AG04450 (cell line): ENCODE measurements around the gene KLHL2. TPM values are rescaled to one million over a fixed set of nuclear protein-coding genes. Genes with fewer than 3 reads are reported as not detected.
"Not testable (repeated sequence)": the region's sequence is repeated elsewhere in the genome, so short reads cannot be mapped to it uniquely, and the experiment has no call there.

Source experiments
- CTCF ChIA-PET: fragments of 300-600, 350-600 bp; formaldehyde crosslinking; extraction: SDS; loops from one replicate; lab custom pipeline; 2022; ENCODE audit warnings: antibody characterized with exemption, inconsistent platforms; lab: Charles Lee
- POLR2A ChIA-PET: fragments of 350-600 bp; formaldehyde crosslinking; extraction: SDS; loops from one replicate; lab custom pipeline; 2021; ENCODE audit warnings: antibody characterized with exemption, inconsistent platforms; lab: Yijun Ruan, JAX
- DNase-seq: peaks from one replicate; pipeline ENCODE4 v3.0.0-alpha.2; 2011; ENCODE audit warnings: low read depth, low spot score
- H3K27ac ChIP-seq: one replicate; pipeline ENCODE4 v1.5.1; 2012; ENCODE audit warnings: low read depth, low read length, control low read depth
- H3K27me3 ChIP-seq: one replicate; pipeline ENCODE4 v1.6.0; 2012; ENCODE audit warnings: low read length; ENCODE audit not compliant: control insufficient read depth, insufficient read depth
- H3K4me3 ChIP-seq: 2 replicates; pipeline ENCODE4 v1.5.1; 2011; ENCODE audit warnings: mild to moderate bottlenecking, low read depth, low read length, control low read depth
- H3K9me3 ChIP-seq: 2 replicates; pipeline ENCODE4 v1.5.1; 2012; ENCODE audit warnings: low read length; ENCODE audit not compliant: control insufficient read depth, insufficient read depth
- polyA plus RNA-seq: library from polyadenylated mRNA; depleted of rRNA; stranded (reverse); fragments of >200 nt; gene quantifications from 2 replicates; pipeline ENCODE4 v1.2.3, GENCODE V29; 2011

KLHL2 gene
- polyA plus RNA-seq, 1 experiment = 16.4 TPM

- CTCF ChIA-PET, H3K4me3 ChIP-seq, DNase-seq, POLR2A ChIA-PET, H3K27ac ChIP-seq, H3K9me3 ChIP-seq, H3K27me3 ChIP-seq: not testable (repeated sequence)
These were observed 48.8 kb downstream of the KLHL2 start for GRCh38 chr4:165256074-165256659.

GRCh38 chr4:165259776-165260175, 52.4 kb downstream of the KLHL2 start:
- H3K4me3 ChIP-seq, DNase-seq, H3K27ac ChIP-seq, H3K27me3 ChIP-seq, POLR2A ChIA-PET, CTCF ChIA-PET, H3K9me3 ChIP-seq: not testable (repeated sequence)

GRCh38 chr4:165262306-165262705, 54.9 kb downstream of the KLHL2 start:
- POLR2A ChIA-PET, DNase-seq, CTCF ChIA-PET: not testable (repeated sequence)

GRCh38 chr4:165263466-165263865, 56.1 kb downstream of the KLHL2 start:
- CTCF ChIA-PET, H3K9me3 ChIP-seq, H3K27ac ChIP-seq, DNase-seq, H3K27me3 ChIP-seq, H3K4me3 ChIP-seq: not testable (repeated sequence)
- POLR2A ChIA-PET = interaction anchor here (0.6 kb wide), 1 partner anchor 70 kb away, joined by 5 read pairs; no protein-coding TSS in a partner anchor

More at GRCh38 chr4:165262306-165262705, 54.9 kb downstream of the KLHL2 start:
- not testable (repeated sequence) for H3K4me3 ChIP-seq, H3K27me3 ChIP-seq, H3K9me3 ChIP-seq, H3K27ac ChIP-seq

GRCh38 chr4:165269931-165270330, 62.6 kb downstream of the KLHL2 start:
- POLR2A ChIA-PET, H3K4me3 ChIP-seq, H3K9me3 ChIP-seq, CTCF ChIA-PET, DNase-seq, H3K27ac ChIP-seq, H3K27me3 ChIP-seq: not testable (repeated sequence)

GRCh38 chr4:165273443-165273842, 66.1 kb downstream of the KLHL2 start:
- CTCF ChIA-PET, POLR2A ChIA-PET, H3K27me3 ChIP-seq, DNase-seq, H3K27ac ChIP-seq, H3K4me3 ChIP-seq, H3K9me3 ChIP-seq: not testable (repeated sequence)

- H3K9me3 ChIP-seq, H3K4me3 ChIP-seq, DNase-seq, CTCF ChIA-PET, POLR2A ChIA-PET, H3K27me3 ChIP-seq, H3K27ac ChIP-seq: not testable (repeated sequence)
These were observed 68.0 kb downstream of the KLHL2 start for GRCh38 chr4:165275357-165275756.

- DNase-seq, H3K4me3 ChIP-seq, POLR2A ChIA-PET, H3K9me3 ChIP-seq, H3K27me3 ChIP-seq, H3K27ac ChIP-seq, CTCF ChIA-PET: not testable (repeated sequence)
These were observed 72.2 kb downstream of the KLHL2 start for GRCh38 chr4:165279531-165279930.

GRCh38 chr4:165284697-165285096, 77.3 kb downstream of the KLHL2 start:
- H3K27me3 ChIP-seq, H3K4me3 ChIP-seq, DNase-seq, POLR2A ChIA-PET, H3K27ac ChIP-seq, H3K9me3 ChIP-seq, CTCF ChIA-PET: not testable (repeated sequence)

- H3K27ac ChIP-seq, H3K27me3 ChIP-seq, CTCF ChIA-PET, H3K9me3 ChIP-seq, POLR2A ChIA-PET, DNase-seq, H3K4me3 ChIP-seq: not testable (repeated sequence)
These were observed 79.4 kb downstream of the KLHL2 start for GRCh38 chr4:165286619-165287340.
